NCI-H1436 (cell line): Measurements from ENCODE around the gene SLC25A5.
"Not testable (repeated sequence)": the region's sequence is repeated elsewhere in the genome, so short reads cannot be mapped to it uniquely, and the experiment has no call there.

Source experiments
- DNase-seq: peaks from one replicate; lab custom pipeline; 2025; lab: John Stamatoyannopoulos, UW

The SLC25A5 gene

GRCh38 chrX:119467842-119468550 is at the start of gene SLC25A5:
TSS of gene SLC25A5 (plus strand) at chrX:119468444. CDS start at chrX:119468516, 72 bp downstream.
- DNase-seq, result peak; percentile 92

- DNase-seq, result no peak
Measured at GRCh38 chrX:119419146-119419545, 49.1 kb upstream of the SLC25A5 start.

- DNase-seq, result no peak
Measured at GRCh38 chrX:119419898-119420297, 48.3 kb upstream of the SLC25A5 start.

- DNase-seq, result no peak
Measured at GRCh38 chrX:119421016-119421705, 47.1 kb upstream of the SLC25A5 start.

- DNase-seq, result no peak
Measured at GRCh38 chrX:119423631-119424030, 44.6 kb upstream of the SLC25A5 start.

GRCh38 chrX:119424999-119425398 is 43.2 kb upstream of the SLC25A5 start:
- DNase-seq, result no peak

- DNase-seq, result no peak
Measured at GRCh38 chrX:119427024-119427794, 41.0 kb upstream of the SLC25A5 start.

- no peak for DNase-seq
Measured at GRCh38 chrX:119427795-119428185, 40.5 kb upstream of the SLC25A5 start.

GRCh38 chrX:119429471-119429870 is 38.8 kb upstream of the SLC25A5 start:
- DNase-seq, result no peak

GRCh38 chrX:119441295-119441694 is 26.9 kb upstream of the SLC25A5 start:
- DNase-seq, result not testable (repeated sequence)

- DNase-seq, result no peak
Measured at GRCh38 chrX:119442286-119442685, 26.0 kb upstream of the SLC25A5 start.

- DNase-seq, result no peak
Measured at GRCh38 chrX:119453202-119453601, 15.0 kb upstream of the SLC25A5 start.

GRCh38 chrX:119455264-119455663 is 13.0 kb upstream of the SLC25A5 start:
- no peak for DNase-seq

GRCh38 chrX:119459181-119459580 is 9.1 kb upstream of the SLC25A5 start:
- DNase-seq, result no peak

GRCh38 chrX:119465555-119465954 is 2.7 kb upstream of the SLC25A5 start:
- no peak for DNase-seq

- DNase-seq, result no peak
Measured at GRCh38 chrX:119466970-119467369, 1.3 kb upstream of the SLC25A5 start.

GRCh38 chrX:119467433-119467832 is 811 bp upstream of the SLC25A5 start:
- DNase-seq, result no peak

- peak; percentile 88 for DNase-seq
Measured at GRCh38 chrX:119468551-119469312, 488 bp downstream of the SLC25A5 start.

- DNase-seq, result no peak
Measured at GRCh38 chrX:119469313-119469635, 1.0 kb downstream of the SLC25A5 start.

- no peak for DNase-seq
Measured at GRCh38 chrX:119474615-119475388, 6.6 kb downstream of the SLC25A5 start.

- no peak for DNase-seq
Measured at GRCh38 chrX:119475389-119476101, 7.3 kb downstream of the SLC25A5 start.
